GM18526 (cell line): Measurements from ENCODE around the gene LAMA2.

Experiments used
- POLR2A ChIP-seq: IDR thresholded peaks from 3 replicates; pipeline ENCODE4 v1.6.1; 2011; ENCODE audit not compliant: insufficient read length; ENCODE audit errors: extremely low read depth

Gene LAMA2

GRCh38 chr6:128952902-128953301, 70.0 kb downstream of the LAMA2 start:
- TF ChIP-seq POLR2A = no peak

- TF ChIP-seq POLR2A = no peak
Observed at GRCh38 chr6:128954308-128955043, 71.5 kb downstream of the LAMA2 start.

DNA sequence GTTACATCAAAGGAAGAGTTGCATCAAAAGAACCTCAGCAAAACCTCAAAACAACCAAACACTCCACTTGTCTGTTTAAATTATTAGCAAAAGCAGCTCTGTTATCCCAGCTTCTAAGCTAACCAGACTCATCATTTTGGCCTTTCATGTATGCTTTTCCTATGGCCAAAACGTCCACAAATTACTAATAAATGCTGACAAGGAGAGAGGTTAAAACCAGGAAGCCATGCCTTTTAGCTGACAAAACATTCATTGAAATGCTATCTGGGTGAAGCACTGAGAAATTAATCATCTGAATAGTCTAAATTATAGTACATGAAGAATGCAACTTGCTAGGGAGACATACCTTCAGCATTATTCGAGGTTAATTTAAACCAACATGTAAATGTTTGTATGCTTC, 80.6 kb downstream of the LAMA2 start:
- no peak for TF ChIP-seq POLR2A

- TF ChIP-seq POLR2A = no peak
Observed at GRCh38 chr6:128964233-128964755, 81.4 kb downstream of the LAMA2 start.

- no peak for TF ChIP-seq POLR2A
Observed at GRCh38 chr6:128964771-128965170, 81.8 kb downstream of the LAMA2 start.

DNA sequence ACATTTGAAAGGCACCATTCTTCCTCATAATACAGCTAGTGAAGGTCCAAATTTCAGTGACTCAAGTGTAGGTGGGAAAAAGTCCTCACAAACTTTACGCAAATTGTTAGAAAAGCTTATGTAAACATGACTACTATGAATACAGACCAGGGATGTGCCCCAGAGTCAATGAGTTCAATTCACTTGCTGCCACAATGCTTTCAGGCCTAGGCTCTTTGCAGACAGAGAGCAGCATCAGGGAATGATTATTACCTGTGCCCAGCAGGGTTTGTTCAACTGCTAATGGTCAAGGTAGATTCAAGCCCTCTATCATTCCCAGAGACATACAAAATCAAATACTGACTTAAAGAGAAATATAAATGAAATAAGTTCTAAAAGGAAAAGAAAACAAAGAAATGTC, 84.0 kb downstream of the LAMA2 start:
- no peak for TF ChIP-seq POLR2A

DNA sequence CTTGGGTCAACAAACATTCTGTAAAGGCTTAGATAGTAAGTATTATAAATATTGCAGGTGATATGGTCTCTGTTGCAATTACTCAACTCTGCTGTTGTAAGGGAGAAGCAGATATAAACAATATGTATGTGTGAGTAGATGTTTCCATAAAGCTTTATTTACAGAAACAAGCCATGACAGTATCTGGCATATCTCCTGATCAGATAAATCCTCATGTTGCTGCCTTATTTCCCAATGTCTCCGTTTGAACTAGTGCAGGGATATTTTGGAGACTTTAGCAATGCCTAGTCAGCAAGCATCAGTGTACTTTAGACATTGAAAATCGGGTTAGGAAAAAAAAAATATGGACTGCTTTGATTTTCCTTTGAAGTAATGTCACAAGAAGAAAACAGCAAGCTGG, 96.1 kb downstream of the LAMA2 start:
- TF ChIP-seq POLR2A = no peak

- TF ChIP-seq POLR2A = no peak
Observed at GRCh38 chr6:128981716-128982115, 98.8 kb downstream of the LAMA2 start.

DNA sequence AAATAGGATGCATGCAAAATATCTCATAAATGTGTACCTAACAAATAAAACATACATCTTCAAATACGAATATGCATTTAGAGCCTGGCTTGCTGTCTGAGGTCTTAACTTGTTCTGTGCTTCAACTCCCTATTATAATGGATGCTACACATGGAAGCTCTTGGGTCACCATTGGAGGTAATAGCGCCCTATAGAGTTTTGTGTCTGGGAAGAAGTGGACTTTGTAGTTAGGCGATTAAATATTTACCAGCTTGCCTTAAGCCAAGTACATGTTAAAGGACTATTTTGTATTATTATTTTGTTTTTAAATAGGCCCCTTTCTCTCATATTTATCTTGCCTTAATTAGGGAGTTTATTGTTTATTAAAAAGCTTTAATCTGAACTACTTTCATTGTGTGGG, 107.4 kb downstream of the LAMA2 start:
- TF ChIP-seq POLR2A = no peak

DNA sequence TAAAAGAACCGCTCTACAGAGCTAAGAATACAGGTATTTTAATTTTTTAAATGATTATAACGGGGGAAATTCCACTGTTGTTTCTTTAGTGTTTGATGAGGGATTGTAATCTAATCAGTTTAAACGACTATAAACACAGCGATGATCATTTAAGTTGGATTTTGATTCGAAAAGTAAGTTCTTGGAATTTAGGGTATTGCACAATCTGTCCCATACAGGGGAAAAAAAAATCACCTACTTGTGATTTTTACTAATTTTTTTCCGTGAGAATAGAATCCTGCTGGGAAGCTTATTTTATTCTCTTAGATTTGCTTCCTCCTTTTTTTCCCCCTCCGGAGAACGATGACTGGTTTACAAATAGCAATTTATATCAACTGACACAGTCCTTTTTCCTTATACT, 108.0 kb downstream of the LAMA2 start:
- no peak for TF ChIP-seq POLR2A

DNA sequence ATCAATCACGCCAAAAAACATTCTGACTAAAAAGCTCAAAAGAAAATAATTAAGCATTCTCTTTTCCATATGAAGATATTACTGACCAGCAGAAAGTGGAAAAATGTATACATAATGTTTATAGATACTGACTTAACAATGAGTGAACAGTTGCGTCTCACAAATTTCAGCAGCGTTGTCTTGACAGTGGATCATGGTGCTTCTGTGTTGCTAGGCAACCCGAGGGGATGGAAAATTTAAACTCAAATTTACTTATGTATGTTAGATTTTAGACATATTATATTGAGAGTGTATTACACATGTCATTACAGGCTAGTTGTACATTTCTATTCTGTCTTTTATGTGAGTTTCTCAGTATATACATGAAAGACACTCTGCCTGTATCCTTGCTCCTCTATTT, 110.2 kb downstream of the LAMA2 start:
- TF ChIP-seq POLR2A = no peak

DNA sequence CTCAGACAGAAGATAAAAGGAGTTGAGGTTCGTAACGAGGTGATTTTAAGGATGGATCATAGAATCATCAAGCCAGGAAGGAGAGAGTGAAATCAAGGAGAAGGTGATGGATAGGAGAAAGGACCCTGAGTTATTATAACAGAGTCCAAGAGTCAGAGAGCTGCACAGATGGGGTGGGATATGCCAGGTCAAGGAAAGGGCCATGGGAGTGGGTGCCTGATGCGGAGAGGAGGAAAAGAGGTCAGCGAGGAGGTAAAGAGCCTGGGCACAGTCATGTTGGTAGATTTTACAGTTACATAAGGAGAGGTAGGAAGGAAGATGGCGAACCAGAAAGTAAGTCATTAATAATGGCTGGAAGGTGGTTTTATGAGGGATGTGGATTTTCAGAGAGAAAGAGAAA, 114.9 kb downstream of the LAMA2 start:
- TF ChIP-seq POLR2A = no peak

- TF ChIP-seq POLR2A = no peak
Observed at GRCh38 chr6:129006724-129007514, 124.0 kb downstream of the LAMA2 start.

DNA sequence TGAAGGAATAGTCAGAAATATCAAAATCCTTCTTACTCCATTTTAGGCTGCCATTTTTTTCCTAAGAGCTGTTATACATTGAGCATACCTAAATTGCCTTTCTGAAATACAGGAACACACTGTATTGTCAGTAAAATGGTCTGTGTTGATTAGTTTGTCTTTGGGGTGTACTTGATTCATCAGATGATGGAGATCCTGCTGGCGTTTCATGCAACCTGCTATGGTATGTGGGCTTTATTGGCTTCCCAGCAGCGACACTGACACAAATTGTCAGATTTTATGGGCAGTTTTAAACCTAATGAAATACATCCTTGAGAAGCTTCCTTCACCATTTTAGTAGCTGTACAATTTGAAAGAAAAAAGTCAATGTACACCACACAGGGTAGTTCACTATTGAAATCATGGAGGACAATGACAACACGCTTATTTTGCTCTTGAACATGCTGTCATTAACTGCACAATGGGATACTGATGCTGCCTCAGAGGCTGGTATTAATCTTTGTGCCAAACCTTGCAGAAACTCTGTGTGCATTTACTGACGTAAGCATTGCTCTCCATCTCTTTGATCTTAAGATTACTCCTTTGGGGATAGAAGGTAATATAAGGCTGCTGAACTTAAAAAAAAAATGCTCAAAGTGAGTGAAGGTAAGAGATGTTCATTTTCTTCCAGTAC, 124.9 kb downstream of the LAMA2 start:
- no peak for TF ChIP-seq POLR2A

GRCh38 chr6:129008591-129008990, 125.7 kb downstream of the LAMA2 start:
- TF ChIP-seq POLR2A = no peak

DNA sequence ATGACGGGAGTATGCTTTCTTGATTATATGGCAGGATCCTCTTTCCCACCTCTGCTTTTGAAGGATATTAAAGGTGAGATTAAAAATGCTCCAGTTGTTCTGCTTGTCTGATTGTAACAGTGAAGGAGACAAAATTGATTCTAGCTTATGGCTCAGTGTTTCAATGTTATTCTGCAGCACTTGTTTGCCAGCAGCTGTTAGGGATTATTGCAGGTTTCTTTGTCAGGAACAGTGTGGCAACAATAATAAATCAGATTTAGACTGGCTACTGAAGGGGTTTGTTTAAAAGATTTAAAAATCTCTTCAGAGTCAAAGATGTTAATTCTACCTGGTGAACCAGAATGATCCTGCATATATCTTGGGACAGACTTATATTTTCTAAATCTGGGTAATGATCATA, 126.9 kb downstream of the LAMA2 start:
- no peak for TF ChIP-seq POLR2A
